HEK293 (cell line): ENCODE data around the gene APLP1.
A peak's percentile ranks its signal among the peaks of the same experiment; 100 is the strongest.

Experiments used
- CTCF ChIA-PET: fragments of 350-600 bp; formaldehyde crosslinking; extraction: SDS; loops from one replicate; lab custom pipeline; 2021; ENCODE audit warnings: antibody characterized with exemption; lab: Yijun Ruan, JAX
- POLR2A ChIA-PET: fragments of 300-600 bp; formaldehyde crosslinking; extraction: SDS; loops from one replicate; lab custom pipeline; 2020; ENCODE audit warnings: antibody characterized with exemption, inconsistent platforms; lab: Yijun Ruan, JAX
- H3K27ac ChIP-seq: fragments of 200-500 bp; sonication (Bioruptor generic); 2 replicates; pipeline ENCODE4 v1.5.1; 2014; ENCODE audit warnings: low read depth, low read length, control low read depth, inconsistent platforms; ENCODE audit errors: extremely low read depth
- H3K36me3 ChIP-seq, 2 experiments: fragments of 200-500 bp in 1 of 2; sonication (Bioruptor generic) in 1 of 2; 1 replicate in 1 of 2; 2 replicates in 1 of 2; pipeline ENCODE4 v1.5.1; 2014 to 2017; ENCODE audit warnings: inconsistent platforms in 2 of 2, low read length in 2 of 2; ENCODE audit not compliant: control insufficient read depth in 2 of 2, insufficient read depth in 1 of 2
- H3K4me1 ChIP-seq: fragments of 200-500 bp; sonication (Bioruptor generic); 2 replicates; pipeline ENCODE4 v1.5.1; 2014; ENCODE audit warnings: mild to moderate bottlenecking, low read length, inconsistent platforms; ENCODE audit not compliant: control insufficient read depth, insufficient read depth
- H3K4me3 ChIP-seq: 2 replicates; pipeline ENCODE4 v1.5.1; 2011; ENCODE audit warnings: low read depth, mild to moderate bottlenecking, control low read depth, low read length, moderate library complexity
- H3K9me3 ChIP-seq: fragments of 200-500 bp; sonication (Bioruptor generic); 2 replicates; pipeline ENCODE4 v1.5.1; 2014; ENCODE audit warnings: low read depth, low read length, inconsistent platforms; ENCODE audit not compliant: control insufficient read depth, insufficient read depth
- MYNN ChIP-seq: fragments of 450-650 bp; formaldehyde crosslinking; IDR thresholded peaks from 2 replicates; pipeline ENCODE4 v1.5.1; 2016; ENCODE audit warnings: missing biosample characterization, missing genetic modification characterization, borderline replicate concordance
- YY2 ChIP-seq: fragments of 450-650 bp; formaldehyde crosslinking; IDR thresholded peaks from 2 replicates; pipeline ENCODE4 v1.5.1; 2016; ENCODE audit warnings: missing biosample characterization, missing genetic modification characterization
- ZFHX2 ChIP-seq: fragments of 450-650 bp; formaldehyde crosslinking; conservative IDR thresholded peaks from 2 replicates; pipeline ENCODE4 v1.5.1; 2016; ENCODE audit warnings: missing biosample characterization, missing genetic modification characterization
- ZNF10 ChIP-seq: fragments of 450-650 bp; formaldehyde crosslinking; IDR thresholded peaks from 2 replicates; pipeline ENCODE4 v1.5.1; 2017; ENCODE audit warnings: missing biosample characterization, missing genetic modification characterization
- ZNF132 ChIP-seq: fragments of 450-650 bp; formaldehyde crosslinking; IDR thresholded peaks from 2 replicates; pipeline ENCODE4 v1.5.1; 2017; ENCODE audit warnings: missing biosample characterization, missing genetic modification characterization, borderline replicate concordance
- ZNF146 ChIP-seq: fragments of 450-650 bp; formaldehyde crosslinking; IDR thresholded peaks from 2 replicates; pipeline ENCODE4 v1.5.1; 2016; ENCODE audit warnings: missing biosample characterization, missing genetic modification characterization
- ZNF211 ChIP-seq: fragments of 450-650 bp; formaldehyde crosslinking; IDR thresholded peaks from 2 replicates; pipeline ENCODE4 v1.5.1; 2016; ENCODE audit warnings: low read depth, missing biosample characterization, missing genetic modification characterization
- ZNF214 ChIP-seq: fragments of 450-650 bp; formaldehyde crosslinking; IDR thresholded peaks from 2 replicates; pipeline ENCODE4 v1.5.1; 2017; ENCODE audit warnings: missing biosample characterization, mild to moderate bottlenecking, missing genetic modification characterization, borderline replicate concordance
- ZNF223 ChIP-seq: fragments of 450-650 bp; formaldehyde crosslinking; IDR thresholded peaks from 2 replicates; pipeline ENCODE4 v1.5.1; 2016; ENCODE audit warnings: missing biosample characterization, missing genetic modification characterization
- ZNF23 ChIP-seq: fragments of 450-650 bp; formaldehyde crosslinking; IDR thresholded peaks from 2 replicates; pipeline ENCODE4 v1.5.1; 2016; ENCODE audit warnings: missing biosample characterization, missing genetic modification characterization, borderline replicate concordance
- ZNF292 ChIP-seq: fragments of 450-650 bp; formaldehyde crosslinking; IDR thresholded peaks from 2 replicates; pipeline ENCODE4 v1.5.1; 2016; ENCODE audit warnings: low read depth, missing biosample characterization, missing genetic modification characterization, borderline replicate concordance
- ZNF311 ChIP-seq: fragments of 450-650 bp; formaldehyde crosslinking; IDR thresholded peaks from 2 replicates; pipeline ENCODE4 v1.5.1; 2017; ENCODE audit warnings: missing biosample characterization, missing genetic modification characterization, borderline replicate concordance
- ZNF335 ChIP-seq: fragments of 450-650 bp; formaldehyde crosslinking; conservative IDR thresholded peaks from 2 replicates; pipeline ENCODE4 v1.5.1; 2016; ENCODE audit warnings: missing biosample characterization, missing genetic modification characterization
- ZNF341 ChIP-seq: fragments of 450-650 bp; formaldehyde crosslinking; IDR thresholded peaks from 2 replicates; pipeline ENCODE4; 2016; ENCODE audit warnings: low read depth, missing biosample characterization, missing genetic modification characterization
- ZNF366 ChIP-seq: fragments of 450-650 bp; formaldehyde crosslinking; conservative IDR thresholded peaks from 2 replicates; pipeline ENCODE4 v1.5.1; 2016; ENCODE audit warnings: missing biosample characterization, missing genetic modification characterization
- ZNF423 ChIP-seq: fragments of 450-650 bp; formaldehyde crosslinking; IDR thresholded peaks from 2 replicates; pipeline ENCODE4 v1.5.1; 2016; ENCODE audit warnings: missing biosample characterization, missing genetic modification characterization
- ZNF549 ChIP-seq: fragments of 450-650 bp; IDR thresholded peaks from 2 replicates; pipeline ENCODE4 v1.5.1; 2018; ENCODE audit warnings: missing biosample characterization, missing genetic modification characterization, mild to moderate bottlenecking, inconsistent platforms, moderate library complexity
- ZNF600 ChIP-seq: fragments of 450-650 bp; formaldehyde crosslinking; IDR thresholded peaks from 2 replicates; pipeline ENCODE4 v1.5.1; 2016; ENCODE audit warnings: missing biosample characterization, missing genetic modification characterization
- ZNF629 ChIP-seq: fragments of 450-650 bp; formaldehyde crosslinking; IDR thresholded peaks from 2 replicates; pipeline ENCODE4 v1.5.1; 2017; ENCODE audit warnings: missing biosample characterization, missing genetic modification characterization
- ZNF701 ChIP-seq: fragments of 450-650 bp; formaldehyde crosslinking; IDR thresholded peaks from 2 replicates; pipeline ENCODE4 v1.5.1; 2016; ENCODE audit warnings: missing biosample characterization, missing genetic modification characterization
- ZSCAN16 ChIP-seq: fragments of 450-650 bp; formaldehyde crosslinking; IDR thresholded peaks from 2 replicates; pipeline ENCODE4 v1.5.1; 2016; ENCODE audit warnings: missing biosample characterization, missing genetic modification characterization
- TF ChIP-seq, protein P1 (sequence below): fragments of 450-650 bp; formaldehyde crosslinking; IDR thresholded peaks from 2 replicates; pipeline ENCODE4 v1.5.1; 2016; ENCODE audit warnings: missing biosample characterization, missing genetic modification characterization
- TF ChIP-seq, protein P2 (sequence below): fragments of 450-650 bp; formaldehyde crosslinking; IDR thresholded peaks from 2 replicates; pipeline ENCODE4 v1.5.1; 2016; ENCODE audit warnings: missing biosample characterization, missing genetic modification characterization
- TF ChIP-seq, protein P3 (sequence below): fragments of 450-650 bp; formaldehyde crosslinking; IDR thresholded peaks from 2 replicates; pipeline ENCODE4 v1.5.1; 2016; ENCODE audit warnings: missing biosample characterization, missing genetic modification characterization
- TF ChIP-seq, protein P4 (sequence below): fragments of 450-650 bp; formaldehyde crosslinking; IDR thresholded peaks from 2 replicates; pipeline ENCODE4 v1.5.1; 2017; ENCODE audit warnings: missing biosample characterization, missing genetic modification characterization
- TF ChIP-seq, protein P5 (sequence below): fragments of 450-650 bp; IDR thresholded peaks from 2 replicates; pipeline ENCODE4 v1.5.1; 2018; ENCODE audit warnings: missing biosample characterization, mild to moderate bottlenecking, missing genetic modification characterization

The APLP1 gene

DNA sequence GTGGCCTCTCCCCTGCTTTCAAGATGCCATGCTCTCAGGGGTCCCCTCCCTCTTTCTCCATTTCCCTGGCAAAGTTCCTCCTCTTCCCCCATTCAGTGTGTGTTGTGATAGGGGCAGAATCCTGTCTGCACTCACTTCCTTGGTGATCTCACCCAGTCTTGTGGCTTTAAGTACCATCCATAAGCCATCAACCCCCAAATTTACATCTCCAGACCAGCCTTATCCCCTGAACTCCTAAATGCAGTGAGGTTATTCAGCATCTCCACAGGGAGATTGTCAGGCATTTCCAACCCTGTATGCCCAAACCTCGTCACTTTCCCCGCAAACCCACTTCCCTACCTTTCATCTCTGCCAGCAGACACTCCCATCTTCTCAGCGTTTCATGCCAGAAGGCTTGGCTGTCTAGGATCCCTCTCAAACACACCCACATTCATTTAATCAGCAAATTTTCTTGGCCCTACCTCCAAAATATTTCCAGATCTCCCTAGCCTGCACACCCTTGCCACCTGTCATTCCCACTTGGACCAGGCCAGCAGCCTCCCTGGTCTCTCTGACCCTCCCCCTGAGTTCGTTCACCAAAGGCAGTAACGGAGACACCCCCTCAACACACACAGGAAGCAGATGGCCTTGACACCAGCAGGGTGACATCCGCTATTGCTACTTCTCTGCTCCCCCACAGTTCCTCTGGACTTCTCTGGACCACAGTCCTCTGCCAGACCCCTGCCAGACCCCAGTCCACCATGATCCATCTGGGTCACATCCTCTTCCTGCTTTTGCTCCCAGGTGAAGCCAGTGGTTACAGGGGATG, 33.7 kb downstream of the APLP1 start, which contains the start of gene HCST (continued):
- TF ChIP-seq, protein P1, sequence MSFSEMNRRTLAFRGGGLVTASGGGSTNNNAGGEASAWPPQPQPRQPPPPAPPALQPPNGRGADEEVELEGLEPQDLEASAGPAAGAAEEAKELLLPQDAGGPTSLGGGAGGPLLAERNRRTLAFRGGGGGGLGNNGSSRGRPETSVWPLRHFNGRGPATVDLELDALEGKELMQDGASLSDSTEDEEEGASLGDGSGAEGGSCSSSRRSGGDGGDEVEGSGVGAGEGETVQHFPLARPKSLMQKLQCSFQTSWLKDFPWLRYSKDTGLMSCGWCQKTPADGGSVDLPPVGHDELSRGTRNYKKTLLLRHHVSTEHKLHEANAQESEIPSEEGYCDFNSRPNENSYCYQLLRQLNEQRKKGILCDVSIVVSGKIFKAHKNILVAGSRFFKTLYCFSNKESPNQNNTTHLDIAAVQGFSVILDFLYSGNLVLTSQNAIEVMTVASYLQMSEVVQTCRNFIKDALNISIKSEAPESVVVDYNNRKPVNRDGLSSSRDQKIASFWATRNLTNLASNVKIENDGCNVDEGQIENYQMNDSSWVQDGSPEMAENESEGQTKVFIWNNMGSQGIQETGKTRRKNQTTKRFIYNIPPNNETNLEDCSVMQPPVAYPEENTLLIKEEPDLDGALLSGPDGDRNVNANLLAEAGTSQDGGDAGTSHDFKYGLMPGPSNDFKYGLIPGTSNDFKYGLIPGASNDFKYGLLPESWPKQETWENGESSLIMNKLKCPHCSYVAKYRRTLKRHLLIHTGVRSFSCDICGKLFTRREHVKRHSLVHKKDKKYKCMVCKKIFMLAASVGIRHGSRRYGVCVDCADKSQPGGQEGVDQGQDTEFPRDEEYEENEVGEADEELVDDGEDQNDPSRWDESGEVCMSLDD (tag by site-specific recombination): no peak
- TF ChIP-seq ZNF600 (tag by site-specific recombination) (peak; percentile 93), ZFHX2 (tag by site-specific recombination) (no peak; the same call in 1 of the 2 replicates), ZNF549 (no peak), ZNF423 (tag by site-specific recombination) (no peak), ZNF211 (tag by site-specific recombination) (no peak), YY2 (no peak; the same call in 1 of the 2 replicates), ZNF366 (0 out of 2 replicates have a peak, but pooled peaks have one; percentile 14)

DNA sequence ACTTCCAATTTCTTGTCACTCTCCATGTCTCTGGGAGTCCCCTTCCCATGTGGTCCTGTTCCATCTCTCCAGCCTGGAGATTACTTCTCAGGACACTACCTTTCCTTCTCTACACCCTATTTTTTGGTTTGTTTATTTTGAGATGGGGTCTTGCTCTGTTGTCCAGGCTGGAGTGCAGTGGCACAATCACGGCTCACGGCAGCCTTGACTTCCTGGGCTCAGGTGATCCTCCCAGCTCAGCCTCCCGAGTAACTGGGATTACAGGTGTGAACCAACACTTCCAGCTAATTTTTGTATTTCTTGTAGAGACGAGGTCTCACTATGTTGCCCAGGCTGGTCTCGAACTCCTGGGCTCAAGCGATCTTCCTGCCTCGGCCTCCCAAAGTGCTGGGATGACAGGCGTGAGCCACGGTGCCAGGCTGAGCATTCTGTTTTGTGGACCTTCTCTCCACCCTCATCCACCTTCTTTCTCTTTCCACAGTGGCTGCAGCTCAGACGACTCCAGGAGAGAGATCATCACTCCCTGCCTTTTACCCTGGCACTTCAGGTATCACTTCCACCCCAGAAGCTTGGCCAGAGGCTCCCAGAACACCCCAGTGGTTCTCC, 34.6 kb downstream of the APLP1 start:
- Histone ChIP-seq H3K9me3 (no peaks in the 10 kb centered on the region), H3K4me1 (peaks cover 14% of the 10 kb centered on the region), H3K27ac (peak overlapping the region; percentile 21; the same call in 1 of the 2 replicates), H3K36me3 (peaks cover 4 to 6% of the 10 kb centered on the region in 2 experiments), H3K4me3 (no peak overlapping the region)
- CTCF ChIA-PET: no interaction called here
- POLR2A ChIA-PET: interaction anchor here (0.8 kb wide), 1 partner anchor 155 kb away, joined by 3 read pairs; the partner anchor contains the start of gene LIN37
- no peak for TF ChIP-seq ZNF132
- TF ChIP-seq MYNN (tag by site-specific recombination): no peak
- TF ChIP-seq ZNF214 (tag by site-specific recombination): no peak
- no peak for TF ChIP-seq ZNF23 (tag by site-specific recombination)
- TF ChIP-seq, protein P2, sequence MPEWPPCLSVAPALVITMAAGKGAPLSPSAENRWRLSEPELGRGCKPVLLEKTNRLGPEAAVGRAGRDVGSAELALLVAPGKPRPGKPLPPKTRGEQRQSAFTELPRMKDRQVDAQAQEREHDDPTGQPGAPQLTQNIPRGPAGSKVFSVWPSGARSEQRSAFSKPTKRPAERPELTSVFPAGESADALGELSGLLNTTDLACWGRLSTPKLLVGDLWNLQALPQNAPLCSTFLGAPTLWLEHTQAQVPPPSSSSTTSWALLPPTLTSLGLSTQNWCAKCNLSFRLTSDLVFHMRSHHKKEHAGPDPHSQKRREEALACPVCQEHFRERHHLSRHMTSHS: no peak
- no peak for TF ChIP-seq ZSCAN16 (tag by site-specific recombination)
- no peak for TF ChIP-seq ZNF223 (tag by site-specific recombination)
- no peak for TF ChIP-seq ZNF701 (tag by site-specific recombination)
- no peak for TF ChIP-seq ZNF10
- 0 out of 2 replicates have a peak, but pooled peaks have one; percentile 32 for TF ChIP-seq ZNF146 (tag by site-specific recombination)
- TF ChIP-seq, protein P3, sequence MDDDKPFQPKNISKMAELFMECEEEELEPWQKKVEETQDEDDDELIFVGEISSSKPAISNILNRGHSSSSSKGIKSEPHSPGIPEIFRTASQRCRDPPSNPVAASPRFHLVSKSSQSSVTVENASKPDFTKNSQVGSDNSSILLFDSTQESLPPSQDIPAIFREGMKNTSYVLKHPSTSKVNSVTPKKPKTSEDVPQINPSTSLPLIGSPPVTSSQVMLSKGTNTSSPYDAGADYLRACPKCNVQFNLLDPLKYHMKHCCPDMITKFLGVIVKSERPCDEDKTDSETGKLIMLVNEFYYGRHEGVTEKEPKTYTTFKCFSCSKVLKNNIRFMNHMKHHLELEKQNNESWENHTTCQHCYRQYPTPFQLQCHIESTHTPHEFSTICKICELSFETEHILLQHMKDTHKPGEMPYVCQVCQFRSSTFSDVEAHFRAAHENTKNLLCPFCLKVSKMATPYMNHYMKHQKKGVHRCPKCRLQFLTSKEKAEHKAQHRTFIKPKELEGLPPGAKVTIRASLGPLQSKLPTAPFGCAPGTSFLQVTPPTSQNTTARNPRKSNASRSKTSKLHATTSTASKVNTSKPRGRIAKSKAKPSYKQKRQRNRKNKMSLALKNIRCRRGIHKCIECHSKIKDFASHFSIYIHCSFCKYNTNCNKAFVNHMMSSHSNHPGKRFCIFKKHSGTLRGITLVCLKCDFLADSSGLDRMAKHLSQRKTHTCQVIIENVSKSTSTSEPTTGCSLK (tag by site-specific recombination): peak; percentile 55; the same call in 1 of the 2 replicates
- TF ChIP-seq ZNF292 (tag by site-specific recombination): no peak
- TF ChIP-seq, protein P4, sequence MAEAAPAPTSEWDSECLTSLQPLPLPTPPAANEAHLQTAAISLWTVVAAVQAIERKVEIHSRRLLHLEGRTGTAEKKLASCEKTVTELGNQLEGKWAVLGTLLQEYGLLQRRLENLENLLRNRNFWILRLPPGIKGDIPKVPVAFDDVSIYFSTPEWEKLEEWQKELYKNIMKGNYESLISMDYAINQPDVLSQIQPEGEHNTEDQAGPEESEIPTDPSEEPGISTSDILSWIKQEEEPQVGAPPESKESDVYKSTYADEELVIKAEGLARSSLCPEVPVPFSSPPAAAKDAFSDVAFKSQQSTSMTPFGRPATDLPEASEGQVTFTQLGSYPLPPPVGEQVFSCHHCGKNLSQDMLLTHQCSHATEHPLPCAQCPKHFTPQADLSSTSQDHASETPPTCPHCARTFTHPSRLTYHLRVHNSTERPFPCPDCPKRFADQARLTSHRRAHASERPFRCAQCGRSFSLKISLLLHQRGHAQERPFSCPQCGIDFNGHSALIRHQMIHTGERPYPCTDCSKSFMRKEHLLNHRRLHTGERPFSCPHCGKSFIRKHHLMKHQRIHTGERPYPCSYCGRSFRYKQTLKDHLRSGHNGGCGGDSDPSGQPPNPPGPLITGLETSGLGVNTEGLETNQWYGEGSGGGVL: no peak
- TF ChIP-seq, protein P5, sequence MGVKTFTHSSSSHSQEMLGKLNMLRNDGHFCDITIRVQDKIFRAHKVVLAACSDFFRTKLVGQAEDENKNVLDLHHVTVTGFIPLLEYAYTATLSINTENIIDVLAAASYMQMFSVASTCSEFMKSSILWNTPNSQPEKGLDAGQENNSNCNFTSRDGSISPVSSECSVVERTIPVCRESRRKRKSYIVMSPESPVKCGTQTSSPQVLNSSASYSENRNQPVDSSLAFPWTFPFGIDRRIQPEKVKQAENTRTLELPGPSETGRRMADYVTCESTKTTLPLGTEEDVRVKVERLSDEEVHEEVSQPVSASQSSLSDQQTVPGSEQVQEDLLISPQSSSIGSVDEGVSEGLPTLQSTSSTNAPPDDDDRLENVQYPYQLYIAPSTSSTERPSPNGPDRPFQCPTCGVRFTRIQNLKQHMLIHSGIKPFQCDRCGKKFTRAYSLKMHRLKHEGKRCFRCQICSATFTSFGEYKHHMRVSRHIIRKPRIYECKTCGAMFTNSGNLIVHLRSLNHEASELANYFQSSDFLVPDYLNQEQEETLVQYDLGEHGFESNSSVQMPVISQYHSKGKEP: no peak
- no peak for TF ChIP-seq ZNF629
- no peak for TF ChIP-seq ZNF335 (tag by site-specific recombination)
- no peak for TF ChIP-seq ZNF341 (tag by site-specific recombination)
- TF ChIP-seq ZNF311 (tag by site-specific recombination): no peak
